ENCODE measurements around the gene LRRC61.
"Not testable (repeated sequence)": the region's sequence is repeated elsewhere in the genome, so short reads cannot be mapped to it uniquely, and the experiment has no call there.

Gene LRRC61

GRCh38 chr7:150307904-150308303 lies 15.3 kb upstream of the LRRC61 start:
- DNase-seq (ENCODE audit: low read depth): no peak

GRCh38 chr7:150308575-150308974 lies 14.6 kb upstream of the LRRC61 start:
- no peak for DNase-seq (ENCODE audit: low read depth)

- no peak for DNase-seq (ENCODE audit: low read depth)
Measured at GRCh38 chr7:150311146-150311545, 12.0 kb upstream of the LRRC61 start.

GRCh38 chr7:150311711-150312110 lies 11.4 kb upstream of the LRRC61 start:
- DNase-seq (ENCODE audit: low read depth): no peak

- DNase-seq (ENCODE audit: low read depth): not testable (repeated sequence)
Measured at GRCh38 chr7:150312649-150313366, 10.3 kb upstream of the LRRC61 start.

GRCh38 chr7:150313367-150313809 lies 9.8 kb upstream of the LRRC61 start:
- DNase-seq (ENCODE audit: low read depth): no peak

- no peak for DNase-seq (ENCODE audit: low read depth)
Measured at GRCh38 chr7:150313870-150314269, 9.3 kb upstream of the LRRC61 start.

- DNase-seq (ENCODE audit: low read depth): no peak
Measured at GRCh38 chr7:150314639-150315239, 8.4 kb upstream of the LRRC61 start.

- DNase-seq (ENCODE audit: low read depth): not testable (repeated sequence)
Measured at GRCh38 chr7:150316987-150317386, 6.2 kb upstream of the LRRC61 start.

- DNase-seq (ENCODE audit: low read depth): no peak
Measured at GRCh38 chr7:150317748-150318444, 5.3 kb upstream of the LRRC61 start.

- no peak for DNase-seq (ENCODE audit: low read depth)
Measured at GRCh38 chr7:150321788-150322113, 1.4 kb upstream of the LRRC61 start.

GRCh38 chr7:150322114-150322832 lies 882 bp upstream of the LRRC61 start:
- peak; percentile 35 for DNase-seq (ENCODE audit: low read depth)

- no peak for DNase-seq (ENCODE audit: low read depth)
Measured at GRCh38 chr7:150323682-150324372, 672 bp downstream of the LRRC61 start.

GRCh38 chr7:150324373-150324961 lies 1.3 kb downstream of the LRRC61 start:
- DNase-seq (ENCODE audit: low read depth): no peak

GRCh38 chr7:150325110-150325611 lies 2.0 kb downstream of the LRRC61 start:
- no peak for DNase-seq (ENCODE audit: low read depth)

- DNase-seq (ENCODE audit: low read depth): no peak
Measured at GRCh38 chr7:150325901-150326300, 2.7 kb downstream of the LRRC61 start.

- DNase-seq (ENCODE audit: low read depth): no peak
Measured at GRCh38 chr7:150326657-150327268, 3.6 kb downstream of the LRRC61 start.

- DNase-seq (ENCODE audit: low read depth): no peak
Measured at GRCh38 chr7:150327308-150327707, 4.2 kb downstream of the LRRC61 start.

GRCh38 chr7:150329331-150330120 lies 6.4 kb downstream of the LRRC61 start:
- no peak for DNase-seq (ENCODE audit: low read depth)

GRCh38 chr7:150330211-150330885 lies 7.2 kb downstream of the LRRC61 start:
- no peak for DNase-seq (ENCODE audit: low read depth)
